ENCODE data around the gene KLHDC7A.

Gene KLHDC7A

GRCh38 chr1:18511149-18511873, 30.6 kb downstream of the KLHDC7A start:
- DNase-seq = no peak

GRCh38 chr1:18511874-18512150, 31.1 kb downstream of the KLHDC7A start:
- DNase-seq = no peak

DNA sequence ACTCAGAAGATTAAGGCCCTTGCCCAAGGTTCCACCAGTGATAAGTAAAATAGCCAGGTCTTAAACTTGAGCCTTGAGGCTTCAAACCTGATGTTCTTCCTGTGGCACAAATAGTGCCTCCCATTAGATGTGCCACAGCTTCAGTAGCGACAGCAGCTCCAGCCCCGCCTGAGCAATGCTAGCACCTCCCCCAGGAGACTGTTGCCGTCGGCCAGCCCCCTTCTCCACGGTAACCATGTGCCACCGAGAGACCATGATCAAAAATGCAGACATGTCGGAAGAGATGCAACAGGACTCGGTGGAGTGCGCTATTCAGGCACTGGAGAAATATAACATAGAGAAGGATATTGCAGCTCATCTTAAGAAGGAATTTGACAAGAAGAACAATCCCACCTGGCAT, 32.2 kb downstream of the KLHDC7A start:
- DNase-seq = no peak

DNA sequence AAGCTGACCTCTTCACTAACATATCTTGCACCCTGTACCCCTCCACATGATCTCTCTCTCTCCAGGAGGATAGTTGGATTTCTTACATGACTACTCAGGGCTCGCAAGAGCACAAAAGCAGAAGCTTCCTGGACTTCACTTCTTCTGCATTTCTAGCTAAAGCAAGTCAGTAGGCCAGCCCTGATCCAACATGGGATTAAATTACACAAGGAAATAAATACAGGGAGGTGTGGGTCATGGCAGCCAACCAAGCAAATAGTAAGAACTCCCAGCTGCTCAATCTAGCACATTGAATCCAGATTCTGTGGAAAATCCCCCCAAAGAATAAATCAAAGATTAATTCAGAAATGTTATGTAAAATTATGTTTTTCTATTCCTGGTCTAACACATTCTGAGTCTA, 33.3 kb downstream of the KLHDC7A start:
- no peak for DNase-seq

- no peak for DNase-seq
Observed at GRCh38 chr1:18515120-18515667, 34.5 kb downstream of the KLHDC7A start.

GRCh38 chr1:18516473-18516872, 35.7 kb downstream of the KLHDC7A start:
- no peak for DNase-seq

DNA sequence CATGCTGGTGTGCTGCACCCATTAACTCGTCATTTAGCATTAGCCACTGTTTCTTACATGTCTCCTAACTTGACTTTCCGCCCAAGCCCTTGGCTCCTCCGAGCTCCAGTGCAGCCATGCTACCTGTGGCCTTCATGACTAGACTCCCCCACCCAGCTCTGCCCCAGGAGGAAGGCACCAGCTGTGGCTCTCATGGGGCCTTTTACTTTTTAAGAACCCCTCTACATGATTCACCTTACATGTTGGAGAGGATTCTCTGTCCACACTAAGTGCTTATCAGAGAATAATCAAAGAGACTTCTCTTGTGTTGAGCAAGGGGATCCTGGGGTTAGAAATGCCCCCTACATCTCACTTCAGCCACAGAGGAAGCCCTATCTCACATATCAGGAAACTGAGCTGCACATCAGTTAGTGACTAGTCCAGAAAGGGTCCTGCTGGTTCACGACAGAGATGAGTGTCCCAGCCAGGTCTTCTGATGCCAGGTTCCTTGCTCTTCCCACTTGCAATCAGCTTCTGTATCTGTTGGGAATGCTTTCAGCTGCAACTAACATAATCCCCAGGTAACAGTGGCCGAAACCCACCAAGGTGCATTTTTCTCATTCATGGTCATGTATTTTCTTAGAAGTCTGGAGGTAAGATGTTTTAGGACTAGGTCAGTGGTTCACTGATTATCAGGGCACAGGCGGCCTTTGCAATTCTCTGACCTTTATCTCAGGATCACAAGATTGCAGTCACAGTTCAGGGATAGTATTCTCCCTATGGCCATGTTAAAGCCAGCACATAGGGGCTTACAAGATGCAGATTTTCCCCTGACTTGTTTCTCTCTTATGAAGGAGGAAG, 45.9 kb downstream of the KLHDC7A start:
- DNase-seq = no peak

GRCh38 chr1:18527514-18527913, 46.8 kb downstream of the KLHDC7A start:
- no peak for DNase-seq

GRCh38 chr1:18527921-18528320, 47.2 kb downstream of the KLHDC7A start:
- DNase-seq = no peak

DNA sequence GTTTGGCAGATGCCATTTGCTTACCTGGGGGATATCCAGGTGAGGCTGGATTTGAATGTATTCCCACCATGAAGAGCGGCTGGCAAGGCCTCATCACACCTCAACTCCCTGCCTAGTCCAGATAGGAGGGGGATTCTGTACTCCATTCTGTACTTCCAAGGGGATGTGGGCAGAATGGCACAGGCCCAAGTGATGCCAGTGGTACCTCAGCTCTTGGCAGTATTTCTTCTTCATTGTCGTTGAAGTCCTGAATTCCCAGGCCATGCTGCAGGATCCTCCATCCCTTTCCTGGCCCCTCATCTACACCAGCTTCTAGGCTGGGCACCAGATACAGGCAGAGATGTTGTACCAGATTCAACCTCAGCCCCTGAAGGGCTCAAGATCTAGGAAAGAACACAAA, 47.9 kb downstream of the KLHDC7A start:
- DNase-seq = no peak

DNA sequence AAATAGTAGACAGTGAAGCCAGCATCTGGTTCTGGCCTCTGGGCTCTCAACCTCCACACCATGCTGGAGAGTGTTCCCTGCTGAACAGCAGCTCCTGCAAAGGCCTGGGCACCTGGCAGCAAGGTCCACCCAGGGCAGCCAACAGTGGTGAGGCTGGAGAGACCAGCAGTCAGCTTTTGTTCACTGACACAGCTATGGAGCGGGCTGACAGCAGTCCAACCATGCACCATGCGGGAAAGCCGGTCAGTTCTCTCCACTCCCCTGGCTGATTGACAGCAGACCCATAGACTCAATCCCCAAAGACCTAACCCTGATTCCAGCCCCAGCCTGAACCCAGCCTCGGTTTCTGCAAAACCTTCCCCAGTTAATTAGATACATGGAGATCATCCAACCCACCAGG, 49.0 kb downstream of the KLHDC7A start:
- DNase-seq = no peak

DNA sequence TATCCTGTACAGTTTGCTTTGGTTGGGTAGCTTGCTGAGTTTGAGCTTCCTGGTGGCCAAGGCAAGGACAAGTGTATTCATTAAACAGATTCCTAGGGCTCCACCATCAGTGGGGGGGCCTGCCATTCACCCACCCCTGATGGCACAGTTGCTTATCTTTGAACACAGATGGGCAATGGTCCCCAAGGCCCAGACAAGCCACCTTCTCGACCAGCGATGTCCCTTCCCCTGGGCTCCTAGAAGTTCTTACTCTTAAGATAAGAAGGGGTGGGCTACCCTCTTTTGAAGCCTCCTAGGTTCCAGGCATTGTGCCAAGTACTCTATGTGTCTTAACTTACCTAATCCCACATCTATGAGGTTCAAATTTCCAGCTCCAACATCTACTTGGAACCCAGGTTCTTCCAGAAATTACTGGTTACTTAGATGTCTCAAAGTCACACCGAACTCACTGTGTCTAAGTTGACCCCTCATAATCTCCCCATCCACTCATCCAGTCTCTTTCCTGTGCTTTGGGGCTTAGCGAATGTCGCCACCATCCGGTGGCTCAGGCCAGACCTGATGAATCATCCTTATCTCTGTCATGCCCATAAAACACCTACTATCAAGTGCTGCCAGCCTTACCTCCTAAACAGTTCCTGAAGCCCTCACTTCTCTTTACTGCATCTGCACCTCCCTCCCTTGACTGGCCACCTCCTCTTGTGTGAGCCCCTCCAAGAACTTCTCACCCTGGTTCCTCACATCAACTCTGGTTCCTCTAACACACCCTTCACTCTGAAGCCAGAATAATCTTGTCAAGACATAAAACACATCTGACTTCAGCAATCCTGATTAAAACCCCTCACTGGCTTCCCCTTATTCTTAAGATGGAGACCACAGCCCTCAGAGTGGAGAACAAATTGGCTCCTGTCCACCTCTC, 50.1 kb downstream of the KLHDC7A start:
- DNase-seq = no peak

DNA sequence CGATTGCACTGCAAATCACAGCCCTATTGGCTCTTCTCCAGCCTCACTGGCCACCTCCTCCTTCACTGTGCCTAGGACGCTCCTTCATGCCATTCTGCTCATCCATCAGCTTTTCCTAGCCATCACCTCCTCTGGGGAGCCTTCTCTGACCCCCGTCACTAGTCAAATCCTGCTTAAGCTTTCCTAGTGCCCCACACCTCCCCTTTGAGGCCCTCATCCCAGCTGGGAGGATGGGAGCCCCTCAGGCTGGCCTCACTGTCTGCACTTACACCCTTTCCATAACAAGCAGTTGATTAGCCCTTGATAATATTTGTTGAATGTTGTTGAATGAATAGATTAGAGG, 50.7 kb downstream of the KLHDC7A start:
- DNase-seq = no peak

GRCh38 chr1:18532390-18533170, 51.9 kb downstream of the KLHDC7A start:
- DNase-seq = no peak

DNA sequence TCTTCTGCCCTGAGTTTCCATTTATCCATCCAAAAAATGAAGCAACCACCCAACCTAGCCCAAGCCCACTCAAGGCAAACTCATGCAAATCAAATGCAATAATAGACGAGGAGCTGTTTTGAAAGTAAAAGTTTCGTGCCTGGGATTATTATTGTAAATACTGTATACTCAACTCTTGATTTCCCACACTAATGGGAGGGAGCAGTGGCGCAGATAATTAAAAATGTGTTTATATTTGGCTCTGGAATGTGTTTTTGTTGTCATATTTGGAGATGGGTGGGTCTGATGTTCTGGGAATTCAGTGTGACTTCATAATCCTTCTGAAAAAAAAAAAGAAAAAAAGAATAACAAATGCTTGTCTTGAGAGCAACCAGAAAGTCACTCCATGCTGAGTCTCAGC, 52.5 kb downstream of the KLHDC7A start:
- DNase-seq = no peak

GRCh38 chr1:18534810-18535205, 54.1 kb downstream of the KLHDC7A start:
- no peak for DNase-seq

All from EL (cell line).